ENCODE measurements around the gene RUNX2. TPM values are rescaled to one million over a fixed set of nuclear protein-coding genes. Genes with fewer than 3 reads are reported as not detected.

The RUNX2 gene
- total RNA-seq, 1 donor from 2014 or later: 1.8 TPM

- DNase-seq (no peak), ATAC-seq (ENCODE audit: low read depth) (no peak)
- POLR2A ChIA-PET: interaction anchor here (0.6 kb wide), 1 partner anchor 15 kb away, joined by 3 read pairs; no protein-coding TSS in a partner anchor
- CTCF ChIA-PET: no interaction called here
- Mint-ChIP-seq H3K36me3 (ENCODE audit: low read depth) (no peaks in the 10 kb centered on the region), H3K9me3 (no peaks in the 10 kb centered on the region), H3K27ac (peak overlapping the region; percentile 0), H3K4me1 (peaks cover 8% of the 10 kb centered on the region), H3K27me3 (peaks cover 2% of the 10 kb centered on the region), H3K4me3 (no peak overlapping the region)
- intact Hi-C loops (cut with micrococcal nuclease): no loop called here
- TF ChIP-seq CTCF (IDR thresholded peaks at IDR 0.05): no peak
Observed at GRCh38 chr6:45696738-45697137, 368.6 kb downstream of the RUNX2 start.

GRCh38 chr6:45697605-45698004, 369.5 kb downstream of the RUNX2 start:
- POLR2A ChIA-PET: interaction anchor here (0.6 kb wide), 1 partner anchor 16 kb away, joined by 3 read pairs; no protein-coding TSS in a partner anchor
- H3K4me3 Mint-ChIP-seq: no peak overlapping the region
- peaks cover 2% of the 10 kb centered on the region for H3K27me3 Mint-ChIP-seq
- peak overlapping the region; percentile 35 for H3K27ac Mint-ChIP-seq
- no peak for DNase-seq
- H3K9me3 Mint-ChIP-seq: no peaks in the 10 kb centered on the region
- intact Hi-C loops (cut with micrococcal nuclease): no loop called here
- H3K36me3 Mint-ChIP-seq (ENCODE audit: low read depth): no peaks in the 10 kb centered on the region
- H3K4me1 Mint-ChIP-seq: peaks cover 8% of the 10 kb centered on the region
- CTCF ChIA-PET: no interaction called here
- peak; percentile 52 for ATAC-seq (ENCODE audit: low read depth)
- no peak for TF ChIP-seq CTCF (IDR thresholded peaks at IDR 0.05)

- H3K27ac Mint-ChIP-seq: peak overlapping the region; percentile 35
- intact Hi-C loops (cut with micrococcal nuclease): no loop called here
- H3K36me3 Mint-ChIP-seq (ENCODE audit: low read depth): no peaks in the 10 kb centered on the region
- no peak for ATAC-seq (ENCODE audit: low read depth)
- no peak overlapping the region for H3K4me3 Mint-ChIP-seq
- no peak for DNase-seq
- CTCF ChIA-PET: no interaction called here
- peaks cover 2% of the 10 kb centered on the region for H3K27me3 Mint-ChIP-seq
- H3K9me3 Mint-ChIP-seq: no peaks in the 10 kb centered on the region
- POLR2A ChIA-PET: no interaction called here
- no peak for TF ChIP-seq CTCF (IDR thresholded peaks at IDR 0.05)
- peaks cover 8% of the 10 kb centered on the region for H3K4me1 Mint-ChIP-seq
Observed at GRCh38 chr6:45698046-45698445, 369.9 kb downstream of the RUNX2 start.

DNA sequence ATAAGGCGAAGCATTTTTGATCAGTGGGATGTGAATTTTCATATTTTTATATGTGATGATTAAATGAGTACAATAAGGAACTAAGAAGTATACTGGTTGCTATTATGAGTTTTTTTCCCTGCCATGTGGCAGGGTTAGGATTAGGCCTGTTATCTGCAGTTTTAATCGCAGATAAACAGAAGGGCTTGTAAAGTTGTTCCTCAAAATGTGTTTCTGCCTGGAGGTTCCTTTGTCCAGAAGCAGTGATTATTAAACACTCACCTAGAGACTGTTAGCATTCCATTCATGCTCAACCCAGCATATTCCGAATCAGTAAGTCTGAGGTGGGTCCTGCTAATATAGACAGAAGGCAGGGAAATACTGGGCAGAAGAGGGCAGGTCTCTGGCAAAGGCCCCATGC, 371.5 kb downstream of the RUNX2 start:
- no peaks in the 10 kb centered on the region for H3K36me3 Mint-ChIP-seq (ENCODE audit: low read depth)
- no peak for TF ChIP-seq CTCF (IDR thresholded peaks at IDR 0.05)
- H3K9me3 Mint-ChIP-seq: no peaks in the 10 kb centered on the region
- DNase-seq (no peak), ATAC-seq (ENCODE audit: low read depth) (no peak)
- H3K4me3 Mint-ChIP-seq: no peak overlapping the region
- no peak overlapping the region for H3K27ac Mint-ChIP-seq
- peaks cover 8% of the 10 kb centered on the region for H3K4me1 Mint-ChIP-seq
- CTCF ChIA-PET: no interaction called here
- H3K27me3 Mint-ChIP-seq: peaks cover 2% of the 10 kb centered on the region
- POLR2A ChIA-PET: no interaction called here
- intact Hi-C loops (cut with micrococcal nuclease): no loop called here

- no peak for ATAC-seq (ENCODE audit: low read depth)
- no peak for DNase-seq
- POLR2A ChIA-PET: no interaction called here
- no peak for TF ChIP-seq CTCF (IDR thresholded peaks at IDR 0.05)
- CTCF ChIA-PET: interaction anchor here (0.9 kb wide), 1 partner anchor 11 kb away, joined by 4 read pairs; no protein-coding TSS in a partner anchor
- H3K9me3 Mint-ChIP-seq: no peaks in the 10 kb centered on the region
- H3K27ac Mint-ChIP-seq: no peak overlapping the region
- no peak overlapping the region for H3K4me3 Mint-ChIP-seq
- peaks cover 2% of the 10 kb centered on the region for H3K27me3 Mint-ChIP-seq
- H3K4me1 Mint-ChIP-seq: no peaks in the 10 kb centered on the region
- intact Hi-C loops (cut with micrococcal nuclease): no loop called here
- H3K36me3 Mint-ChIP-seq (ENCODE audit: low read depth): no peaks in the 10 kb centered on the region
Observed at GRCh38 chr6:45702849-45703739, 375.0 kb downstream of the RUNX2 start.
